NCI-H2029 (cell line): Measurements from ENCODE around the gene USP27X.

Source experiments
- DNase-seq: peaks from one replicate; lab custom pipeline; 2025; lab: John Stamatoyannopoulos, UW

The USP27X gene

DNA sequence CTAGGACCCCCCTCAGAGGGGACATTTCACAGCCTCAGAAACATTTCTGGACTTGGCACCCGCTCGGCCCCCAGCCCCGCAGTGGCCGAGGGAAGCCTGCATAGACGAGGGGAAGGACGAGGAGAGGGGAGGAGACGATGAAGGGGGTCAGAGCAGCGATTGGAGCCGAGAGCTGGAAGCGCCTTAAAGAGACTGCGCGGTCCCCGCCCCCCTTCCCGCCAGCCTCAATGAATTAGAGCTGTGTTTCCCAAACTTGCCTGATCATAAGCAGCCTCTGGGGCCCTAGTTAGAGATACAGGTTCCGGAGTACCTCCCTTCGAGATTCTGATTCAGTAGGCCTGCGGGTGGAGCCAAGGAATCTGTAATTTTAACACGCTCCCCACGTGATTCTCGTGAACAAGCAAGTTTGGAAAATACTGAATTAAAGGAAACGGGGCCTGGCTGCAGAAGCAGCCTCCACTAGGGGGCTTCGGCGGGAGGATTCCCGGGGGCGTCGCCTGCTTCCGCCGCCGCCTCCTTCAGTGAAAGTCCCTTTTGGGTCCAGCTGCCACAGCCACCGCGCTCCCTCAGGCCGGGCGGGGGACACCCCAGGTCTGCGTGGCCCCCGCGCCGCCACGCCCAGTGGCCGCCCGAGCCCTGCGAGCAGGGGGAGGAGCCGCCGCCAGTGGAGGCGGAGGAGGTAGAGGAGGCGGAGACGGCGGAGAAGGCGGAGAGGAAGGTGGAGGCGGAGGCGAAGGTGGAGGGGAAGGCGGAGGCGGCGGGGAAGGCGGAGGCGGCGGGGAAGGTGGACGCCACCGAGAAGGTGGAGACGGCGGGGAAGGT, at the start of gene USP27X:
TSS of gene USP27X (plus strand) at position 651 of the 822 bp plus-strand sequence. CDS start 824 bp downstream, outside the sequence.
- peak; percentile 27 for DNase-seq

DNA sequence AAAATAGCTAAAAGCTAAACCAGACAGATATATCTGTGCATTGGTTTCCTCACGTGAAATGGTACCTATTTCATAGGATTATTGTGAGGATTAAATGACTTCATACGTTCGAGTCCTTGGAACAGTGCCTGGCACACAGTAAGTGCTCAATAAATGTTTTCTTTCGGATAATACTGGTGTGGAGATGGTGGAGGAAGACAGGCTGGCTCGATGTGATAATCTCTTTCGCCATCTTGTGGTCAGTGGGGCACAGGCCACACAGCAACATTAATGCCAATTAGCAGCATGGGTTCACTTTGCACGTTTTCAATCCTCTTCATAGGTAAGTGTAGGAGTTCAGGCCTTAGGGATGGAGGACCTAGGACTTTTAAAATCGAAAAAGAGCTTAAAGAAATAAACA, 40.9 kb upstream of the USP27X start:
- peak; percentile 8 for DNase-seq

DNA sequence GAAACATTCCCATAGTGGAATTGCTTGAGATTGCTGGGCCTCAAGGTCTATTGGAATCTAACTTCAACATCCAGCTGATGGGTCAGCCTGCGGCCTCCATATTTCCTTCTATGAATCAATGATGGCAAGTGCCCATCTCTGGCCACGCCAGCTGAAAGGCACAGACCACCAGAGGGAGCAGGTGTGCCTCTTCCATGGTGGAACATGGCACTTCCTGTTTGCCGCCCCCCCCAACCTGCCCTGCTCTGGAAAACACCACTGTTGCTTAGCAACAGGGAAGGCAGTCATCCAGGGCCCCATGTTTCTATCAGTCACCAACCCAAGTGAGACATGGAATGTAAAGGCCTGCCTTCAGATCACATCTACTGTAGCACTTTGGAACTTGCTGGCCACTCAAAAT, 38.6 kb upstream of the USP27X start:
- DNase-seq, result peak; percentile 74

DNA sequence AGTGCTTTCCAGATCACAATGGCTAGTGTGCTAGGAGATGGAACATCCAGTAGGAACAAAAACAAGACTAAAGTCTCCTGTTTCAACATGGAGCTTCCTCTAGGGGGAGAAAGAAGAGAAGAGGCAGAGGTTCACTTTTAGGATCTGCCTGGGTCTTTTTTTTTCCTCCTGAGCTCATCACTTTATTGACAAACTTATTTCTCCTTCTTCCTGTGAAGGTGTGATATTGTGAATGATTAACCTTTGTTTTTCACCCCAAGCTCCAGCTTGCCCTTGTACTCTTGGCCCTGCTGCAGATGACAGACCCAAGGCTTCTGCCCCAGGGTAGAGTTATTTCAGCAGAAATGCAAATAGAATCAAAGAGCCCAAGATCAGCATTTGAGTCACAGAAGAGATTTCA, 36.7 kb upstream of the USP27X start:
- no peak for DNase-seq

DNA sequence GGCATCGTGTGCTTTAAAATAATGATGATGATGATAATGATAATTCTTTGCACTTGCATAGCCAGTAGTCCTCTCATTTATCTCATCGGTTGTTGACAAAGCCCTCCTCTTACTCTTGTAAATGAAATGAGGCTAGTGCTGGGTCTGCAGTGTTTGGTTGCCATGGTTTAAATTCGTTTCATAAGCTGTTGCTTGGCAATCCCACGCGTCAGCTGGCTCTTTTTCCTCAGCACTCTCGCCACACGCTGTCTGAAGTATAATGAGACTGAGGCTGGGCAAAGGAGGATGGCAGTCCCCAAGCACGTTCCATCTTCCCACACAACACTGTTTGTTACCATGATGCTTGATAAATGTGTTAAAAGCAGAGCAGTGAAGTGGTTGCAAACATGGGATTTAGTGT, 34.7 kb upstream of the USP27X start:
- DNase-seq, result peak; percentile 69

DNA sequence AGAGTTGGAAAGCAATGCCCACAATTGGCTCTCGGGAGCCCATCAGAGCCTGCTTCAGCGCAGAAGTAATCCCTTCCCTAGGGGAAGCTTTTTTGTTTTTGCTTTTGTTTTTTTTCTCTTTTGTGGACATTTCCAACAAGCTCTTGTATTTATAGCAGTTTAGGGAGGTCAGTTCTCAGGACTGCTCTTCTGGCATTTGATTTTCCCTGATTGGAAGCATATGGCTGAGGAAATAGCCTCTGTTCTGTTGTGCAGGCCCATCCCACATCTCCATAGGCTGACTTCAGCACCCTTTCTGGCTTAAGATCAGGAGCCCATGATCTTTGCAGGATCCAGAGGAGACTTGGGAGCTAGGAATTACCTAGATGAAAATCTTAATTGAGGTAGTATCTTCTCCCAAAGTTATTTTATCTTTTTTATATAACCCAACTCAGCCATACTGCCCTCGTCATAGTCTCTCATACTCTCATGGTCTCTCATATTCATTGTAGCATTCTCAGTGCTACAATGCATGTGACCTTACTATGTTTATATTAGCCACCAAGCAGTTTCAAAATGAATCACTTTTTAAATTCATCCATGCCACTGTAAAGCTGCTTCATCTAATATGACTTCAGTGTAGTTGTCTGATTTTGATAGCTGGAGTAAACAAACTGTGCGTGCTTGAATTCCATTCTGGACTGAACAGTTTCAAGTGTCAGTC, 33.4 kb upstream of the USP27X start:
- DNase-seq, result no peak

DNA sequence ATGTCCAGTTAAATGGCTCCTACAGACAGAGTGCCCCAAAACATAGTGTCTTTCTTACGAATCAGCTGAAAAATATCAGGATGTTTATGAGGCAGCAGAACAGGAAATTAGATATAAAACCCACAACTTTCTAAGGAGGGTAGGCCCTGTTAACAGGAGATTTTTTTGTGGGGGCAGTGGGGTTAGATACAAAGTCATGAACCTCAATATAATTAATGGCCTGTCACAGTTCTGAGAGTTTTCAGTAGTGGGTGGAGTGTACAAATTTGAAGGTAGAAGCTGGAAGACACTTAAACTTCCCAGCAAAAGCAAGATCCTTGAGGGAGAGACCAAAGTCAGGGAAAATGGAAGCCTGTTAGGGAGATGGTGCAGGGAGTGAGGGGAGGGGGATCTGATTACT, 32.8 kb upstream of the USP27X start:
- no peak for DNase-seq

DNA sequence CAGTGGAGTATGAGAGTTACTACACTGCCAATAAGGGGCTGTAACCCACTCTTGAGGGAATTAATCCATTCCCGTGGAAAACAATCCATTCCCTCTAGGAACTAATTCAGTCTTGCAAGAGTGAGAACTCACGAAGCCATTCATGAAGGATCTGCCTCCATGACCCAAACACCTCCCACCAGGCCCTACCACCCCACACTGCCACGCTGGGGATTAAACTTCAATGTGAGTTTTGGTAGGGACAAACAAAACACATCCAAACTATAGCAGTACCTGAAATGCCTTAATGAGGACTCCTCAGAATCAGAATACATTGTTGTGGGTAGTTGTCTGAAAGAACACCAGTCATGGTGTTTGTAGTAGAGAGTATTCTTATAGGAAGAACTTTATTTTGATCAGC, 31.0 kb upstream of the USP27X start:
- DNase-seq, result no peak

DNA sequence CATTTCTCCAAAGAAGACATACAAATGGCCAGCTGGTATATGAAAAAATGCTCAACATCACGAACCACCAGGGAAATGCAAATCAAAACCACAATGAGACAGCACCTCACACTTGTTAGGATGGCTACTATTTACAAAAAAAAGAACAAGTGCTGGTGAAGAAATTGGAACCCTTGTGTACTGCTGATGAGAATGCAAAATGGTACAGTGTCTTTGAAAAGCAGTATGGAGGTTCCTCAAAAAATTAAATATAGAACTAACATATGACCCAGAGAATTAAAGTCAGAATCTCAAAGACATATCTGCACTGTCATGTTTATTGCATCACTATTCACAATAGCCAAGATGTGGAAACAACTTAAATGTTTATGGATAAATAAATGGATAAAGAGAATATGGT, 29.3 kb upstream of the USP27X start:
- no peak for DNase-seq

DNA sequence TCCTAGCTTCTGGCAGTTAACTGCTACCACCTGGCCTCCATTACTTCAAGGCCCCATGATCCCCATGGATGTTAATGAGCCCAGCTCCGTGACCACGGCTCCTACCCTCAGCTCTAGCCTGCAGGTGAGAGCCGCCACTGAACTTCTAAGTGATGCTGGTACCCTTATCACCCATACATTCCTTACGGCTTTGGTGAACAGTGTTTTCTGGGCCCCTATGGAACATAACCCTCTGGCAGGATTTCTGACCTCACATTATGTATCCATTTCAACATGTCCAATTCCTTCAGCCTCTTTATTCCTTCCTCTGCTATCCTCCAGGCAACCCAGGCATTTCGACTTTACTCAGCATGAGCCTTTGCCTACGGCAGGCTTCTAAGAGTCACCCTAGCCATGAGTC, 25.6 kb upstream of the USP27X start:
- no peak for DNase-seq

DNA sequence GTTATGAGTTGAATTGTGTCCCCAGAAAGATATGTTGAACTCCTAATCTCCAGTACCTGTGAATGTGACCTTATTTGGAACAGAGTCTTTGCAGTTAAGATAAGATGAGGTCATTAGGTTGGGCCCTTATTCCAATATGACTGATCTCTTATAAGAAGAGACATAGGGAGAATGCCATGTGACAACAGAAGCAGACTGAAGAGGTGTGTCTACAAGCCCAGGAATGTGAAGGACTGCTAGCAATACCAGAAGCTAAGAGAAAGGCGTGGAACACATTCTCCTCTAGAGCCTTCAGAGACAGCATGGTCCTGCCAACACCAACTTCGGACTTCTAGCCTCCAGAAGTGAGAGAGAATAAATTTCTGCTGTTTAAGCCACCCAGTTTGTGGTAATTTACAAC, 22.5 kb upstream of the USP27X start:
- no peak for DNase-seq

DNA sequence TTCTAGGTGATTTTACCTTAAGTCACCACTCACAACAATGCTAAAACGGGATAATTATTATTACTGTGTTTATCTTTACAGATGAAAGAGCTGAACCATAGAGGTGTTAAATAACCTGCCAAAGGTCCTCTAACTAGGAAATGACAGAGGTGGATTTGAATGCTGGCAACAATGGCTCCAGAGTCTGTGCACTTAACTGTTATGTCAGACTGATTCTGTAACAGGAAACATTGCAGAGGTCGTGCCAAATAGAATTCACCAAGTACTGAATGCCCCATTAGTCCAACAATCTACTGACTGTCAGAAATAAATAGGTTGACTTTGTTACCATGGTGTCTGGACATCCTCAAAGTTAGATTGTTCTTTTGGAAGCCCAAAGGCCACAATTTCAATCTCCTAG, 20.9 kb upstream of the USP27X start:
- peak; percentile 10 for DNase-seq

DNA sequence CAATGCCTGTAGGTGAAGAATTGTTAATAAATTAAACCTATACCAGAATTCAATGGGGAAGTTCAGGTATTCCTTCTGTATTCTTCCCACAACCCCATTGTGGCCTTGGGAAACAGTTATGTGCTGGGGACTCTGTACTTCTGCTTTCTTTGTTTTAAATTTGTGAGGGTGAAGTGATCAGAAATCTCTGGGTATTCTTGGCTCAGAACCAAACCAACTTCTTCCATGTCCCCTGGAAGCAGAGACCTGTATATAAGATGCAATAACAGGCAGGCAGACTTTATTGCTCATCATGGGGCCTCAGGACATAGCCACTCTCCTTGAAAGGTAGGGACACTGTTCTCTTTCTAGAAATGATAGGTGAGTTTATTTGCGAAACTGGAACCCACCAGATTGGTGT, 19.8 kb upstream of the USP27X start:
- DNase-seq, result no peak

DNA sequence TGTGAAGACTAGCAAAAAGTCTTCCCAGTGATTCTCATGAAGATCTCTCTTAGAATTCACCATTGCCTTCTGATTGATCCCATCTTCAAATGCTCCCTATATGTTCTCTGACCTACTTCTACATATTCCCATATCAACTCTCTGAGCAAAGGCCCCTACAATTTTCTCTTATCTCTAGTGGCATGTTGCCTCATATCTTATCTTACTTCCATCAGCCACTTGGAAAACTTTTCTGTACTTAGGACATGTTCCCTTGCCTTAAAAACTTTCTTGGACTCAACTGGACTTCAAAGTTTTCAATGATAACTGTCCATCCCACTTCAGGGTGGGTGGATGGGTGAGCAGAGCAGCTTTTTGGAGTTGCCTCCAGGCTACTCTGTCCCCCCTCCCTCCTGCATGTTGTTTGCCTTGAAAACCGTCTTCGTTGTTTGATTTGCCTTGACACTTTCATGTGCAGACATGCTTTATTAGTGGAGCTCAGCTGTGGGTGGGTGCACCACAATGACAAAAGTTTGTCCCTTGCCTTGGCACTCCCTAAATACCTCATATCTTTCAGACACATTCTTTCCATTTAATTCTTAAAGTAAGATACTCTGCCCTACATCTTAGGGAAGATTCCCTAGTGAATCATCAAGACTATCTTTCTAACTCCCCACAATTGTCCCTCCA, 18.3 kb upstream of the USP27X start:
- no peak for DNase-seq

DNA sequence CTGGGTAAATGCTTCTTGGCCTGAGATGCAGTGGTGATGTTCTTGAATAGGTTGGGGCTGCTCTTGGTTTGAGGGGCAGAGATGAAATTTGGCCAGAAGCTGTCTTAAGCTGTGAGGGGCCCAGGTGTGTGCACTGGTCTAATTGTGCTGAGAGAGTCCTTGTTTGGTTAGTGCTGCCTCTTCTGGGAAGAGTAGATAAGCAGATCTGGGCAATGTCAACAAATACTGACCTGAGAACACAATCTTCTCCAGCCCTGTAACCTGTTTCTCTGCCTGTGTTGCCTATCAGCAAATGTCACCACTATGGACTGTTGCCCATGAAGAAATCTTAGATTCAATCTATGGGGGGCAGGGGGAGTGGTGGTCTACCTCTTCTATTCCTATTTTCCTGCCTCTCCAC, 17.2 kb upstream of the USP27X start:
- no peak for DNase-seq

DNA sequence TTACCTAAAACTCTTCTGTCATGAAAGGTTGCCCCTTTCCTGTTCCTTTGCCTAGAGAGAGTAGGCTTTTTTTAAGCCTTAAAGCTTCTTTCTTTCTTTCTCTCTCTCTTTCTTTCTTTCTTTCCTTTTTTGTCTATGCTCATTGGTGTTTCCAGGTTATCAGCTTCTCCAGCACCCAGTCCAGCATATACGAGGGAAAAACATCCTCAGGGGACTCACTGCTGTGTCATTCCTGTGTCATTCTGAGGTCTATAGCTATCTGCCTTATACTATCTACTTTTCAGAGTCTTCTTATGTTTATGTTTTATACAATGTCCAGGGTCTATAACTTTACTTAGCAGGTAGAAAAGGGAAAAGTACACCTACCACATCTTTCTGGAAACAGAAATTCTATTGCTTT, 10.5 kb upstream of the USP27X start:
- no peak for DNase-seq

DNA sequence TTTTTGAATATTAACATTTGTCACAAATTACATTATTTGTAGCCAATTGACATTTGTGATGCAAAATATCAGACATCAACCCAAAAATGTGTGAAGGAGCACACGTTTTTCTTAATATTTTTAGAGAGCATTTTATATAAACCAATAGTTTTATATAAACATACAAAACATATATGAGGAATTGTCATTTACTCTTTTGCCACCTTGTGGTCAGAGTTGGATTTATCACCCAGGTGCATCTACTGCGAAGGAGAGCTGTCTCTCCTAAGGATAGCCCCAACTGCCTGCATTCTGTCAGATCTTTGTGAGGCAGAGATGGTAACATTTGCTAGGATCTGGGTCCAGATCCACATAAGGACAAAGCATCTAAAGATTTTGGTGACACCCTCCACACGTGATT, 2.5 kb upstream of the USP27X start:
- peak; percentile 15 for DNase-seq

DNA sequence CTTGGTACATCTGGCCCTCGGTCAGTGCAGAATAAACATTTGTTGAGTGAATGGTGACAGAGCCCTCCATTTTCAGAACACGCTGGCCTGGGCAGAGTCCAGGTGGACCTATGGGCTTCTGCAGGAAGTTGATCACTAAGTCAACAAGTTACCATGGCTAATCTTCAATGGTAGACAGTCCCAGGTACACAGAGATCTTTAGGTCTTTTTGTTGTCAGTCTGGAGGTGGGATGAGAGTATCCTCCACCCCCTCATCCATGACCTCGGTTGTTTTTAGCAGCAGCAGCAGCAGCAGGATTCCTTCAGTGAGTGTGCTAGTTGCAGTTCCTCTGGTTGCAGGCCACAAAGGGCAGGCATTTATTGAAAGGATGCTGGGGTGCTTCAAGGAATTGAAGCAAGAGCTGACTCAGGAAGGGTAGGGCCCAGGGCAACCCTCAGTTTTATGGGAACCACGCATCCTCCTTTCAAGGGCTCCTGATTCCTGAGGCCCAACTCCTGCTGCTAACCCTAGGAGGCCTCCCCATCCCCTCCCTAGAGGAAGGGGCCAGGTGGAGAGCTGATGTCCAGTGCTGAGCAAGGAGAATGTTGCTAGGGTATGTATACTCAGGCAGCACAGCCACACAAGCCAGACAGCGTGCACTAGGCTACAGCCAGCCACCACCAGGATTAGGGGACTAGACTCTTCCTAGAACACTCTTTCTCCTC, 1.7 kb upstream of the USP27X start:
- DNase-seq, result no peak

DNA sequence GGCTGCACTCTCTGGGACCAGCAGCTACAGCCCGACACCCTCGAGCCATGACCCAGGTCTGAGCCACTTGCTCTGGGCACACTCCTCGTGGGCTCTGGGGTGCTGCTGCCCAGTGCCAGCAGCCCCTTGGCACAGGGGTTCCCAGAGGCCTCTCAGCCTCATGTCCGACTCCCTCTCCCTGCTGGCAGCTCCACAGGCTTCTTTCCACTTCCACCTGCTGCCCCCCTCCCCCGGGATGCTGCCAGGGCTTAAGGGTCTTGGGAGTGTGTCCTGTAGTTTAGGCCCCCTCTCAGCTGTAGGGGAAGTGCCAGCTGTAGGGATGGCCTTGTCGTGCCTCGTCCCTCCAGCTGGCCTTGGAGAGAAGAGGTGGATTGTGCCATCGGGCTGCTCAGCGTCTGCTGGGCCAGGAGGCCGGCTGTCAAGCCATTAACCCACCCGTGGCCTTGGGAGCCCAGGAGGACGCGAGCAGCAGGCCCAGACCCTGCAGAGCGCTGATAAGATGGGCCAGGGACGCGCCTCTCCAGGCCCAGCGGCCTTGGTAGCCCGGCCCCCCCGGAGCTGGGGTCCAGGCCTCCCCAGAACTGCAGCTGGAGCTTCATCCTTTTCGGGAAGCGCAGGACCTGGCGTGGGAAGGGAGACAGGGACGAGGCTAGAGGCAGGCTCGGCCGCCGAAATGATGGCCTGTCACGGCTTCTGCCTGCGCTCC, 1.0 kb upstream of the USP27X start:
- no peak for DNase-seq

DNA sequence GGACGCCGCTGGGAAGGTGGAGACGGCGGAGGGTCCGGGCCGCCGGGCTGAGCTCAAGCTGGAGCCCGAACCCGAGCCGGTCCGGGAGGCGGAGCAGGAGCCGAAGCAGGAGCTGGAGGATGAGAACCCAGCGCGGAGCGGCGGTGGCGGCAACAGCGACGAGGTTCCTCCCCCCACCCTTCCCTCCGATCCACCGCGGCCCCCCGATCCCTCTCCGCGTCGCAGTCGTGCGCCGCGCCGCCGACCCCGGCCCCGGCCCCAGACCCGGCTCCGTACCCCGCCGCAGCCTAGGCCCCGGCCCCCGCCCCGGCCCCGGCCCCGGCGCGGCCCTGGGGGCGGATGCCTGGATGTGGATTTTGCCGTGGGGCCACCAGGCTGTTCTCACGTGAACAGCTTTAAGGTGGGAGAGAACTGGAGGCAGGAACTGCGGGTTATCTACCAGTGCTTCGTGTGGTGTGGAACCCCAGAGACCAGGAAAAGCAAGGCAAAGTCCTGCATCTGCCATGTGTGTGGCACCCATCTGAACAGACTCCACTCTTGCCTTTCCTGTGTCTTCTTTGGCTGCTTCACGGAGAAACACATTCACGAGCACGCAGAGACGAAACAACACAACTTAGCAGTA, 483 bp downstream of the USP27X start:
- DNase-seq, result no peak

DNA sequence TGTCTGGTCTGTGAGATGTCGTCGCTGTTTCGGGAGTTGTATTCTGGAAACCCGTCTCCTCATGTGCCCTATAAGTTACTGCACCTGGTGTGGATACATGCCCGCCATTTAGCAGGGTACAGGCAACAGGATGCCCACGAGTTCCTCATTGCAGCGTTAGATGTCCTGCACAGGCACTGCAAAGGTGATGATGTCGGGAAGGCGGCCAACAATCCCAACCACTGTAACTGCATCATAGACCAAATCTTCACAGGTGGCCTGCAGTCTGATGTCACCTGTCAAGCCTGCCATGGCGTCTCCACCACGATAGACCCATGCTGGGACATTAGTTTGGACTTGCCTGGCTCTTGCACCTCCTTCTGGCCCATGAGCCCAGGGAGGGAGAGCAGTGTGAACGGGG, 1.4 kb downstream of the USP27X start:
- DNase-seq, result no peak
